Fibroblast of lung (primary cell): ENCODE data around the gene UBE2N.

ENCODE experiments used
- CTCF ChIP-seq, 2 donors: IDR thresholded peaks in 1 of 2; conservative IDR thresholded peaks in 1 of 2; 1 replicate in 1 of 2; 2 replicates in 1 of 2; pipeline ENCODE4 v1.5.1; 2011 to 2012; ENCODE audit warnings: low read length in 2 of 2, control low read depth in 1 of 2, inconsistent platforms in 1 of 2, low read depth in 1 of 2, mild to moderate bottlenecking in 1 of 2
- EZH2 ChIP-seq: IDR thresholded peaks from 2 replicates; pipeline ENCODE4 v1.5.1; 2012; ENCODE audit warnings: low read length, control low read depth, mild to moderate bottlenecking; ENCODE audit errors: missing control alignments

- TF ChIP-seq CTCF (conservative IDR thresholded peaks at IDR 0.05 in 1 of 2, IDR thresholded peaks at IDR 0.05 in 1 of 2; ENCODE audit: low read depth in 1 of 2, low read length in 2 of 2), result no peak
- no peak for TF ChIP-seq EZH2
These were observed 62.3 kb downstream of the UBE2N start for GRCh38 chr12:93379326-93379980.
